HEK293 (cell line): ENCODE measurements around the gene AXIN1.

Experiments
- CTCF ChIA-PET: fragments of 350-600 bp; formaldehyde crosslinking; extraction: SDS; loops from one replicate; lab custom pipeline; 2021; ENCODE audit warnings: antibody characterized with exemption; lab: Yijun Ruan, JAX
- POLR2A ChIA-PET: fragments of 300-600 bp; formaldehyde crosslinking; extraction: SDS; loops from one replicate; lab custom pipeline; 2020; ENCODE audit warnings: antibody characterized with exemption, inconsistent platforms; lab: Yijun Ruan, JAX
- H3K27ac ChIP-seq: fragments of 200-500 bp; sonication (Bioruptor generic); 2 replicates; pipeline ENCODE4 v1.5.1; 2014; ENCODE audit warnings: low read depth, low read length, control low read depth, inconsistent platforms; ENCODE audit errors: extremely low read depth
- H3K36me3 ChIP-seq, 2 experiments: fragments of 200-500 bp in 1 of 2; sonication (Bioruptor generic) in 1 of 2; 1 replicate in 1 of 2; 2 replicates in 1 of 2; pipeline ENCODE4 v1.5.1; 2014 to 2017; ENCODE audit warnings: inconsistent platforms in 2 of 2, low read length in 2 of 2; ENCODE audit not compliant: control insufficient read depth in 2 of 2, insufficient read depth in 1 of 2
- H3K4me1 ChIP-seq: fragments of 200-500 bp; sonication (Bioruptor generic); 2 replicates; pipeline ENCODE4 v1.5.1; 2014; ENCODE audit warnings: mild to moderate bottlenecking, low read length, inconsistent platforms; ENCODE audit not compliant: control insufficient read depth, insufficient read depth
- H3K4me3 ChIP-seq: 2 replicates; pipeline ENCODE4 v1.5.1; 2011; ENCODE audit warnings: low read depth, mild to moderate bottlenecking, control low read depth, low read length, moderate library complexity
- H3K9me3 ChIP-seq: fragments of 200-500 bp; sonication (Bioruptor generic); 2 replicates; pipeline ENCODE4 v1.5.1; 2014; ENCODE audit warnings: low read depth, low read length, inconsistent platforms; ENCODE audit not compliant: control insufficient read depth, insufficient read depth
- GLIS1 ChIP-seq: fragments of 450-650 bp; formaldehyde crosslinking; IDR thresholded peaks from 2 replicates; pipeline ENCODE4 v1.5.1; 2016; ENCODE audit warnings: missing biosample characterization, missing genetic modification characterization
- GLIS2 ChIP-seq: fragments of 450-650 bp; formaldehyde crosslinking; IDR thresholded peaks from 2 replicates; pipeline ENCODE4 v1.5.1; 2016; ENCODE audit warnings: missing biosample characterization, missing genetic modification characterization
- KLF17 ChIP-seq: fragments of 450-650 bp; formaldehyde crosslinking; IDR thresholded peaks from 2 replicates; pipeline ENCODE4 v1.5.1; 2016; ENCODE audit warnings: missing biosample characterization, missing genetic modification characterization
- SCRT1 ChIP-seq: fragments of 450-650 bp; formaldehyde crosslinking; IDR thresholded peaks from 2 replicates; pipeline ENCODE4 v1.5.1; 2016; ENCODE audit warnings: missing biosample characterization, missing genetic modification characterization, borderline replicate concordance
- SP2 ChIP-seq: fragments of 450-650 bp; formaldehyde crosslinking; IDR thresholded peaks from 2 replicates; pipeline ENCODE4 v1.5.1; 2016; ENCODE audit warnings: missing biosample characterization, missing genetic modification characterization
- TSHZ1 ChIP-seq: fragments of 450-650 bp; formaldehyde crosslinking; IDR thresholded peaks from 2 replicates; pipeline ENCODE4 v1.5.1; 2016; ENCODE audit warnings: missing biosample characterization, missing genetic modification characterization, borderline replicate concordance
- YY1 ChIP-seq: fragments of 450-650 bp; formaldehyde crosslinking; IDR thresholded peaks from 2 replicates; pipeline ENCODE4 v1.5.1; 2018; ENCODE audit warnings: missing biosample characterization, missing genetic modification characterization
- ZBTB20 ChIP-seq: fragments of 450-650 bp; formaldehyde crosslinking; IDR thresholded peaks from 2 replicates; pipeline ENCODE4 v1.5.1; 2016; ENCODE audit warnings: missing biosample characterization, missing genetic modification characterization
- ZBTB26 ChIP-seq: fragments of 450-650 bp; formaldehyde crosslinking; optimal IDR thresholded peaks from 2 replicates; pipeline ENCODE3; 2016; ENCODE audit warnings: missing biosample characterization, mild to moderate bottlenecking, missing genetic modification characterization
- ZBTB7A ChIP-seq: fragments of 450-650 bp; formaldehyde crosslinking; IDR thresholded peaks from 2 replicates; pipeline ENCODE4 v1.5.1; 2016; ENCODE audit warnings: low read depth, missing biosample characterization, missing genetic modification characterization
- ZNF174 ChIP-seq: fragments of 450-650 bp; formaldehyde crosslinking; IDR thresholded peaks from 2 replicates; pipeline ENCODE4 v1.5.0; 2017; ENCODE audit warnings: missing biosample characterization, mild to moderate bottlenecking, missing genetic modification characterization
- ZNF311 ChIP-seq: fragments of 450-650 bp; formaldehyde crosslinking; IDR thresholded peaks from 2 replicates; pipeline ENCODE4 v1.5.1; 2017; ENCODE audit warnings: missing biosample characterization, missing genetic modification characterization, borderline replicate concordance
- ZNF335 ChIP-seq: fragments of 450-650 bp; formaldehyde crosslinking; conservative IDR thresholded peaks from 2 replicates; pipeline ENCODE4 v1.5.1; 2016; ENCODE audit warnings: missing biosample characterization, missing genetic modification characterization
- ZNF341 ChIP-seq: fragments of 450-650 bp; formaldehyde crosslinking; IDR thresholded peaks from 2 replicates; pipeline ENCODE4; 2016; ENCODE audit warnings: low read depth, missing biosample characterization, missing genetic modification characterization
- ZNF350 ChIP-seq: fragments of 450-650 bp; formaldehyde crosslinking; IDR thresholded peaks from 2 replicates; pipeline ENCODE4 v1.5.0; 2017; ENCODE audit warnings: missing biosample characterization, mild to moderate bottlenecking, missing genetic modification characterization
- ZNF449 ChIP-seq: fragments of 450-650 bp; formaldehyde crosslinking; IDR thresholded peaks from 2 replicates; pipeline ENCODE4 v1.5.1; 2017; ENCODE audit warnings: missing biosample characterization, mild to moderate bottlenecking, missing genetic modification characterization, moderate library complexity
- ZNF561 ChIP-seq: fragments of 450-650 bp; IDR thresholded peaks from 2 replicates; pipeline ENCODE4 v1.5.1; 2018; ENCODE audit warnings: missing biosample characterization, missing genetic modification characterization, borderline replicate concordance
- ZNF600 ChIP-seq: fragments of 450-650 bp; formaldehyde crosslinking; IDR thresholded peaks from 2 replicates; pipeline ENCODE4 v1.5.1; 2016; ENCODE audit warnings: missing biosample characterization, missing genetic modification characterization
- ZNF624 ChIP-seq: fragments of 450-650 bp; formaldehyde crosslinking; IDR thresholded peaks from 2 replicates; pipeline ENCODE4 v1.5.1; 2017; ENCODE audit warnings: missing biosample characterization, missing genetic modification characterization
- ZNF654 ChIP-seq: fragments of 450-650 bp; formaldehyde crosslinking; IDR thresholded peaks from 2 replicates; pipeline ENCODE4 v1.5.1; 2016; ENCODE audit warnings: low read depth, missing biosample characterization, missing genetic modification characterization
- ZNF701 ChIP-seq: fragments of 450-650 bp; formaldehyde crosslinking; IDR thresholded peaks from 2 replicates; pipeline ENCODE4 v1.5.1; 2016; ENCODE audit warnings: missing biosample characterization, missing genetic modification characterization
- TF ChIP-seq, protein P1 (sequence below): fragments of 450-650 bp; formaldehyde crosslinking; IDR thresholded peaks from 2 replicates; pipeline ENCODE4; 2016; ENCODE audit warnings: missing biosample characterization, missing genetic modification characterization

AXIN1 gene

DNA sequence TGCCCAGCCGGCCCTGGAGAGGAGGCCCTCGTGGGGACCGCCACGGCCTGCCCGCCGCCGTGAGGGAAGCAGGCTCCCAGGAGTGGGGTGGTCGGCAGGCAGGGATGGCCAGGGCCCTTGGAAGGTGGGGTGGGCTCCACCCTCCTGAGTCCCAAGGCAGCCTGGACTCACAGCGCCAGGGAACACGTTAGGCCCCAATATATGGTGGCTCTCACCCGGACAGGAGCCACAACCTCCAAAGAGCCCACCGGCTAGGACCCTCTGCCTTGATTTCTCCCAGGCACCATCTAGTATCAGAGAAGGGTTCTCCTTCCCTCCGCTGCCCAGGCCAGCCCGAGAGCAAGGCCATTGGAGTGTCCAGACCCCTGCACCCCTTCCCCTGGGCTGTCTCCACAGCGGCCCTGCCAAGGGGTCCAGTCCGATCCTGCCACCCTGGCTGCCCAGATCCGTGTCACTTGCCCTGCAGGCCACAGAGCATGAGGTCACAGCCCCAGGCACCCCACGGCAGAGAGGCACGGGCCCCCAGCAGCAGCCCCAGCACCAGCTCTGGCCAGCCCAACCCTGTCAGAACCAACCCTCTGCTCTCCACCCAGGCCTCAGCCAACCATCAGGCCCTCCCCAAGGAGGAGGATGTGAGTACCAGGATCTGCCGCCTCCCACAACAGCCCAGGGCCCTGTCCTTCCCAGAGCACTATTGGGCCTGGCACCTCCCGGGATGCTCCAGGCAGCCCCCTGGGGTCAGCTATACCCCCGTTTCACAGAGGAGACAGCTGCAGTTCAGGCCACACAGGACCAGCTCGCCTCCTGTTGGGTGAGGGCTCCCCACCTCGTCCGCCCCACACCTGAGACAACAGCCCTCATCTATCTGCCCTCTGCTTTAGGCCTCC lies 1.1 kb upstream of the AXIN1 start (continued):
- TF ChIP-seq YY1 (tag by site-specific recombination): 0 out of 2 replicates have a peak, but pooled peaks have one; percentile 3
- TF ChIP-seq ZNF350 (tag by site-specific recombination): no peak
- TF ChIP-seq ZBTB7A (tag by site-specific recombination): 0 out of 2 replicates have a peak, but pooled peaks have one; percentile 3
- peak; percentile 30; the same call in 1 of the 2 replicates for TF ChIP-seq ZNF335 (tag by site-specific recombination)
- TF ChIP-seq ZNF449 (tag by site-specific recombination): peak; percentile 66
- TF ChIP-seq ZNF311: no peak
- no peak for TF ChIP-seq SCRT1
- TF ChIP-seq ZNF654 (tag by site-specific recombination): no peak
- TF ChIP-seq ZNF701 (tag by site-specific recombination): no peak
- no peak for TF ChIP-seq ZNF561 (tag by site-specific recombination)
- TF ChIP-seq GLIS2 (tag by site-specific recombination): 0 out of 2 replicates have a peak, but pooled peaks have one; percentile 34
- TF ChIP-seq, protein P1, sequence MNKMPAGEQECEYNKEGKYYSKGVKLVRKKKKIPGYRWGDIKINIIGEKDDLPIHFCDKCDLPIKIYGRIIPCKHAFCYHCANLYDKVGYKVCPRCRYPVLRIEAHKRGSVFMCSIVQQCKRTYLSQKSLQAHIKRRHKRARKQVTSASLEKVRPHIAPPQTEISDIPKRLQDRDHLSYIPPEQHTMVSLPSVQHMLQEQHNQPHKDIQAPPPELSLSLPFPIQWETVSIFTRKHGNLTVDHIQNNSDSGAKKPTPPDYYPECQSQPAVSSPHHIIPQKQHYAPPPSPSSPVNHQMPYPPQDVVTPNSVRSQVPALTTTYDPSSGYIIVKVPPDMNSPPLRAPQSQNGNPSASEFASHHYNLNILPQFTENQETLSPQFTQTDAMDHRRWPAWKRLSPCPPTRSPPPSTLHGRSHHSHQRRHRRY: no peak
- TF ChIP-seq ZNF624: no peak
- TF ChIP-seq GLIS1 (tag by site-specific recombination): peak; percentile 63
- peak; percentile 30 for TF ChIP-seq ZBTB26
- peak; percentile 22; the same call in 1 of the 2 replicates for TF ChIP-seq SP2
- TF ChIP-seq ZNF174 (tag by site-specific recombination): no peak
- 0 out of 2 replicates have a peak, but pooled peaks have one; percentile 8 for TF ChIP-seq KLF17

GRCh38 chr16:351804-352520 lies 561 bp downstream of the AXIN1 start:
- POLR2A ChIA-PET: interaction anchor here (0.6 to 2.0 kb wide), 21 partner anchors 9 to 338 kb away, joined by 3 to 31 read pairs (median 5); partner anchors contain the start of gene LUC7L
- CTCF ChIA-PET: interaction anchor here (0.5 to 1.8 kb wide), 8 partner anchors 10 to 287 kb away, joined by 3 to 5 read pairs (median 3); partner anchors contain the start of gene FAM234A
- H3K9me3 ChIP-seq: no peaks in the 10 kb centered on the region
- H3K27ac ChIP-seq: peak overlapping the region; percentile 72; the same call in 1 of the 2 replicates
- H3K4me1 ChIP-seq: peaks cover 2% of the 10 kb centered on the region; the same call in 1 of the 2 replicates
- H3K36me3 ChIP-seq: peaks cover 0 to 20% of the 10 kb centered on the region in 2 experiments; a peak in 2 of 3 replicates
- peak overlapping the region; percentile 51 for H3K4me3 ChIP-seq
- peak; percentile 75 for TF ChIP-seq ZBTB20 (tag by site-specific recombination)
- TF ChIP-seq ZNF341 (tag by site-specific recombination): peak; percentile 59
- peak; percentile 65 for TF ChIP-seq ZBTB26
- peak; percentile 11; the same call in 1 of the 2 replicates for TF ChIP-seq SP2
- TF ChIP-seq TSHZ1: no peak
- TF ChIP-seq KLF17: no peak
- TF ChIP-seq ZNF600: 0 out of 2 replicates have a peak, but pooled peaks have one; percentile 24
